Hematopoietic multipotent progenitor cell treated with erythropoietin and hydrocortisone succinate and interleukin-3 and kit ligand, for 17 days (in vitro differentiated cells): ENCODE data around the gene METTL26.

Experiments
- DNase-seq: peaks from one replicate; pipeline ENCODE4 v3.0.0-alpha.2; 2015; ENCODE audit warnings: low spot score

The METTL26 gene

GRCh38 chr16:595942-596735 is 40.0 kb downstream of the METTL26 start:
- DNase-seq: no peak

GRCh38 chr16:595094-595528 is 41.0 kb downstream of the METTL26 start:
- DNase-seq: no peak

- DNase-seq: no peak
These were observed 42.3 kb downstream of the METTL26 start for GRCh38 chr16:593807-594206.

- no peak for DNase-seq
These were observed 42.7 kb downstream of the METTL26 start for GRCh38 chr16:593406-593805.

- no peak for DNase-seq
These were observed 43.4 kb downstream of the METTL26 start for GRCh38 chr16:592518-593306.

- DNase-seq: no peak
These were observed 44.1 kb downstream of the METTL26 start for GRCh38 chr16:591892-592517.

GRCh38 chr16:591231-591630 is 44.9 kb downstream of the METTL26 start:
- DNase-seq: no peak

- no peak for DNase-seq
These were observed 45.3 kb downstream of the METTL26 start for GRCh38 chr16:590815-591200.

GRCh38 chr16:590188-590814 is 45.8 kb downstream of the METTL26 start:
- DNase-seq: no peak

- DNase-seq: peak; percentile 99
These were observed 46.4 kb downstream of the METTL26 start, which contains the start of gene RAB40C for GRCh38 chr16:589658-590187. Gene RAB40C, plus strand, starts transcription at chr16:590066. Its CDS starts 226 bp downstream, at chr16:590292.

GRCh38 chr16:588889-589657 is 47.0 kb downstream of the METTL26 start:
- peak; percentile 99 for DNase-seq

GRCh38 chr16:588639-588888 is 47.5 kb downstream of the METTL26 start:
- DNase-seq: peak; percentile 63

- DNase-seq: peak; percentile 29
These were observed 49.2 kb downstream of the METTL26 start for GRCh38 chr16:586645-587590.

GRCh38 chr16:586047-586644 is 50.0 kb downstream of the METTL26 start:
- no peak for DNase-seq

- DNase-seq: peak; percentile 24
These were observed 50.8 kb downstream of the METTL26 start for GRCh38 chr16:585351-585750.
